DMS153 treated with DMSO at 0.1 percent for 48 hours (cell line): ENCODE data around the gene ATP7A.
"Not testable (repeated sequence)": the region's sequence is repeated elsewhere in the genome, so short reads cannot be mapped to it uniquely, and the experiment has no call there.

Experiments
- DNase-seq: peaks from one replicate; lab custom pipeline; 2025; ENCODE audit not compliant: unreplicated experiment; lab: John Stamatoyannopoulos, UW

Gene ATP7A

DNA sequence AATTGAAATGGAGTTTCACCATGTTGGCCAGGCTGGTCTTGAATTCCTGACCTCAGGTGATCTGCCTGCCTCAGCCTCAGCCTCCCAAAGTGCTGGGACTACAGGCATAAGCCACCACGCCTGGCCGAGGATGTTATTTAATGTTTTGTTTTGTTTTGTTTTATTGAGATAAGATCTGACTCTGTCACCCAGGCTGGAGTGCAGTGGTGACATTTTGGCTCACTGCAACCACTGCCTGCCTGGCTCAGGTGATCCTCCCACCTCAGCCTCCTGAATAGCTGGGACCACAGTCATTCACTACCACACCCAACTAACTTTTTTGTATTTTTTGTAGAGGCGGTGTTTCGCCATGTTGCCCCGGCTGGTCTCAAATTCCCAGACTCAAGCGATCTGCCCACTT, 34.5 kb downstream of the ATP7A start:
- DNase-seq = not testable (repeated sequence)

DNA sequence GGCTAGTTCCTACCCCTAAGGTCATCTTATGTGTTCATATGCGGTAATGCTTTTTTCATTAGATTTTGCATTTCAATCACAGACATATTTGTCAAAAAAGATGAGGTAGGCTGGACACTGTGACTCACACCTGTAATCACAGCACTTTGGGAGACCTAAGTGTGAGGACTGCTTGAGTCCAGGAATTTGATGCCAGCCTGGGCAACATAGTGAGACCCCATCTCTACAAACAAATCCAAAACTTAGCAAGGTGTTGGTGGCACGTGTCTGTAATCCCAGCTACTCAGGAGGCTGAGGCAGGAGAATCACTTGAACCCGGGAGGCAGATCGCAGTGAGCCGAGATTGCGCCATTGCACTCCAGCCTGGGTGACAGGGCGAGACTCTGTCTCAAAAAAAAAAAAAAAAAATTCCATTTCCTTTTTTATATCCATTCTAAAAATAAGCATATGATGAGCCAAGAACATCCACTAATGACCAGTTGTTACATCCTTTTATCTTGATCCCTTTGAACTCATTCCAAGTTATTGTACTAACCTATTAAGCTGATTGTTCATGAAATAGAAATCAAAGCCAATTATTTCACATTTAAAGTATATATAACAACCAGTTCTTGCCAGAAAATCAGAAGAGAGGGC, 35.5 kb downstream of the ATP7A start:
- DNase-seq = no peak

DNA sequence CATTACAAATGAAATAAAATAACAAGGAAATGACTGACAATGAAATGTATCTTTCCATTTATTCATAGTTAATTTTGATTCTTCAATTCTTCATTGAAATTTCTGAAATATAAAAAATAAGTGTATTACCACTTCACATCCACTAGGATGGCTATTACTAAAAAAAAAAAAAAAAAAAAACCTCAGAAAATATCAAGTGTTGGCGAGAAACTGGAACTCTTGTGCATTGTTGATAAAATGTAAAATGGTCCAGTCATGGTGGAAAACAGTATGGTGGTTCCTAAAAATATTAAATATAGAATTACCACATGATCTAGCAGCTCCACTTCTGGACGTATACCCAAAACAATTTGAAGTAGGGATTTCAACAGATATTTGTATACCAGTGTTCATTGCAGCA, 36.1 kb downstream of the ATP7A start:
- no peak for DNase-seq

DNA sequence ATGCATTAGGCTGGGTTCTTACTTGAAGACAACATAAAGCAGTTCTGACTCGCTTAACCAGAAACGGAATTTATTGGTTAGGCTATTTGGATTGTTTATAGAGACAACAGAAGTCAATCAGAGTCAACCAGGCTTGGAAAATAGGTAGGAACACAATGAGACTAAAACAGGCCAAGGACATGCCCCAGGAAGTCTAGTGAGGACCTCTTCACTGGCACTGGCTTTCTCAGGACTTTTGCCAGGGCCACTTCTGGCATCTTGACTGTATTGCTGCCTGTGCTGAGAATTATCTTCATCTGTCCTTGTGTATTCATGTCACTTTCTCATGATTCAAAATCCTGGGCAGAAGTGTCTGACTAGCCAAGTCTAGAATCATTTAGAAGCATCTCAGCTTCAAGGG, 39.3 kb downstream of the ATP7A start:
- DNase-seq = no peak

DNA sequence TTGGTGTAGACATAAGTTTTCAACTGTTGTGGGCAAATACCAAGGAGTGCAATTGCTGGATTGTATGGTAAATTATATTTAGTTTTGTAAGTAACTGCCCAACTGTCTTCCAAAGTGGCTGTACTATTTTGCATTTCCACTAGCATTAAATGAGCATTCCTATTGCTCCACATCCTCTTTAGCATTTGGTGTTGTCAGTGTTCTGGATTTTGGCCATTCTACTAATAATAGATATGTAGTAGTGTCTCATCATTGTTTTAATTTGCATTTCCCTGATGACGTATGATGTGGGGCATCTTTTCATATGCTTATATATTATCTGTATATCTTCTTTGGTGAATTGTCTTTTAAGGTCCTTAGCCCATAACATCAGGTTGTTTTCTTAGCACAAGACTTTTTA, 41.7 kb downstream of the ATP7A start:
- no peak for DNase-seq

DNA sequence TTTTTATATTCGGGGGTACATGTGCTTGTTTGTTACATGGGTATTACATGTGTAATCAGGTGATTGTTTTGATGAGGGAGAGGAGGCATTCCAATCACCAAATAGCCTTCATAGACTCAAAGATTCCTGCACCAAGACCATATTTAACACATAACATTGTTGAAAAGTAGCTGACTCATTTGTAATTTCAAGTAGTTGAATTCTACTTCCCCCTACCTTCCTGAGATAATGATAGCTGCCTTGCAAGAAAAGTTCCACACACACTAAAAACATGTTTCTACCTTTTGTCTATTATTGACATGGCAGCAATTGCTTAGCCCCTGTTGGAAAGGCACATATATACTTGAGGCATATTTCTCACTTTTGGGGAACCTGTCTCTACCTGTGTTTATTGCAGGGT, 42.8 kb downstream of the ATP7A start:
- no peak for DNase-seq

DNA sequence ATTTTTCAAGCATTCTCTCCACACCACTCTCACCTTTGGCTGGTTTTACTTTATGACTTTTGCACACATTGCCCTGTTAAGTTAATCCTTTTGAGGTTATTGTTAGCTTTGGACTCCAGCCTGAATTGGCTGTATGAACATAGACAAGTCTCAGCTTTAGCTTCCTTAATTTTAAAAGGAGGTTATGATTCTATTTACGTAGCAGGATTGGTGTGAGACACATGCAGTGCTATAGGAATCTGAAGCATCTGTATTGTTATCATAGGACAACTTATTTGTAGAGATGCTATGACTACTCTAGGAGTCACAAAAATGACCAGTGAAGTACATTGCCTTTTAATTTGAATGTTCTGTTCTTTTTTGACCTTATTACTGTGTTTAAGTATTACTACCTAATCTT, 43.2 kb downstream of the ATP7A start:
- no peak for DNase-seq

DNA sequence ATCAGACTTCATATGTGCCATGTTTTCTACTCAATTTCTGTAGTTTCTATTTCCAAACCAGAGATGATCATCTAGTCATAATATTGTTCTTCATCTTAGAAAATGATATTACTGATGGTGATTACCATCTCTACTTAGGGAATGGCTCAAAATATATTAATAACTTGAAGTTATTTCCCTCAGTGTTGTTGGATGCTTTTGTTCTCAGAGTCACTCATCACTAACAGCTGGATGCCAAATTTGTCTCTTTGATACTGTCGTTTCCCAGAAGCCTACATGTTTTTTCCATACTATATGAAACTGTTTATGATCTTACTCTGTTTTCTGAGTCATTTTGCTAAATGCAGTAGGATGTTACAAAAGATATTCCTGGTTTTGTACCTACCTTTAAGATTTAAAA, 50.1 kb downstream of the ATP7A start:
- DNase-seq = no peak

DNA sequence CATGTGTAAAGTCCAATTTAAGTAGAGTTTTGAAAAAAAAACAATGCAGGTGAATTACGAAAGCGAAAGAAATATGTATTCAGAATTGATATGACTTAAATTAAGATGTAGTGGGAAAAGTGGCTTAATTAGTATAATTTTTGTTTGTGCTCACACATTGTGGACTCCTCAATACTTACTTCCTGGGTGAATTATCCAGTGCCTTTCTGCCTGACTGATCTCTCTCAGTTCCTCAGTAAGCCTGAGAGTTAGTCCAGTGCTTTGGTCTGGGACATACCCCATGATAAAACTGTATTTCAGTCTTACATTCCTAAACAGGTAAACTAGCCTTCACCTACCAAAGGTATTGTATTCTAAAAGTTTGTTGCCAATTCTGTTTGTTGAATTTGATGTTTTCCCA, 50.6 kb downstream of the ATP7A start:
- DNase-seq = no peak

DNA sequence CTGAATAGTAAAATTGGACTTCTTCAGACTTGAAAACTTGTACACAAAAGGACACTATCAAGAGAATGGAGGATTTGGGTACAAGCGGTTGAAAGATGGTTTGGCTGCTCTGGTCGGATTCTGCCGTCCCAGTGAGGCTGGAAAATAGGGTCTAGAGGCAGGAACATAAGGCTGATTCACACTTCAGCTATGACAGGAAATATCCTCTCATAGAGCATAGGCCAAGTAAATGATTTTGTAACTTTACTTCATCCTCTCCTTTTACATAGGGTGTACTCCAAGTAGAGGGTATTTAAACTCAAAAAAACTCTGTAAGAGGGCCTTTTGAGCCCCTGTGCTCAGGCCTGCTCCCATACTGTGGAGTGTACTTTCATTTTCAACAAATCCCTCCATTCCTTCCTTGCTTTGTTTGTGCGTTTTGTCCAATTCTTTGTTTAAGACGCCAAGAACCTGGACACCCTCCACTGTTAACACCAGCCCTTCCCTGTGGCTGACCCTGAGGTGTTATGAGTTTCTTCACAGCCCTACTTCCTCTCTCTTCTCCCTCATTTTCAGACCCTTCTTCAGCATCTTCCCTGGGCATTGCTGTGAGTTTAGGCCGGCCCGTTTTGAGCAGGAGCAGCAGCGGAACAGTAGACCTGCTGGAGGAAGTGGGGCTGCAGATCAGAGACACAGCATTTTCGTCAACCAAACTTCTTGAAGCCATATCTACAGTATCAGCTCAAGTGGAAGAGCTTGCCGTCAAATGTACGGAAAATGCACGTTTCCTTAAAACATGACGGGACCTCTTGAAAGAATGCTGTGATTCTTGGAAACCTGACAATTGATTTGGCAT, 51.8 kb downstream of the ATP7A start:
- no peak for DNase-seq

DNA sequence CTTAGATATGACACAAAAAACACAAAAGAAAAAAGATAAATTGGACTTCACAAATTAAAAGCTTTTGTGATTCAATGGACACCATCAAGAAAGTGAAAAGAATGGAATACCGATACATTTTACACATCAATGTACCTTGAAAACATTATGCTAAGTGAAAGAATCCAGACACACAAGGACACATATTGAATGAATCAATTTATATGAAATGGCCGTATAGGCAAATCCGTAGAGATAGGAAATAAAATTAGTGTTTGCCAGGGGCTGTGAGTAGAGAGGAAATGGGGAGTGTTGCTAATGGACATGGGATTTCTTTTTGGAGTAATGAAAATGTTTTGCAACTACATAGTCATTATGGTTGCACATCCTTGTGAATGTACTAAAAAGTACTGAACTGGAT, 55.9 kb downstream of the ATP7A start:
- no peak for DNase-seq

DNA sequence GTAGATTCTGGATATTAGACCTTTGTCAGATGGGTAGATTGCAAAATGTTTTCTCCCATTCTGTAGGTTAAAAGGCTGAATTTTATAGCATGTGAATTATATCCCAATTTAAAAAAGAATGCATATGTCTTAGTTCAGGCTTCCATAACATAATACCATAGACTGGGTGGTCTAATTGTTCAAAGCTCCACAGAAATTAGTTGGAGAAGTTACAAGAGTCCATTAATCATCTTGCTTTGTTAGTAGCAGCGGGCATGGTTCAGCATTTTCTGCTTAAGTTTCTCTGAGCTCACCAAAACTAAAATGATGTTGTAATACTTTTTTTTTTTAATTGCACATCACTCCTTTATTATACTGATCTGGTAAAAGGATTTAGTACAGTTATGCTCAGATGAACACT, 57.1 kb downstream of the ATP7A start:
- no peak for DNase-seq

DNA sequence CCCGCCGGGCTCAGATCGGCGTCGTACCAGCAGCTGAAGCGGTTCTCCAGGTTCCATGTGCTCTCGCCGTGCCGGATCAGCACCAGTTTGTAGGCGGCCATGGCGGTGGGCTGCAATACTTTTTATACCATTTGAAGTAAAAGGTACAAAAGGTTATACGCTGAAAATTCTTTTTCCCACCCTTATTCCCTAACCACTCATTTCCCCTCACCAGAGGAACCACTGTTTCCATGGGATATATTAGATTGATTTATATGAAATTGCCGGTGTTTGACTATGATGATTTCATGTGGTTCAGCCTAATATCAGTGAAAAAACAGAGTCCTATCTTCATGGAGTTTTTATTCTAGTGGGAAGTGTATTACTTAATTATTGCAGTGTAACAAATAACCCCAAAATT, 59.0 kb downstream of the ATP7A start, which contains the start of gene PGAM4:
Gene PGAM4, minus strand, starts transcription at position 101 of the 400 bp plus-strand sequence. Its CDS starts 0 bp downstream, at position 101.
- no peak for DNase-seq

DNA sequence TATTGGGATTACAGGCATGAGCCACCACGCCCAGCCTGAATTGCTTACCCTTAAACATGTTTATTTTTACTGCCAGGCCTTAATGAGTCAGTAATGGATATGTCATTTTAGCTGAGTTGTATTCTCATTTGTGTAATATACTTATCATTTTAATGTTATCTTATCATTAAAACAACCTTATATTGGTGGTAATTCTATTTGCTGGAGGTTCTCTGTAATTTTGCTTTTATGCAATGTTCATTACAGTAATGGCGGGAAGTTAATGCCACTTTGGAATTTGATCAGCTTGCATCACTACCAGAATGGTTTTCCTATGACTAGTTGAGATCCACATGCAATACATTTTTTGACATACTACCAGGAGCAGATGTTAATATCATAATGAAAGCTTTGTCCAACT, 65.3 kb downstream of the ATP7A start:
- no peak for DNase-seq

DNA sequence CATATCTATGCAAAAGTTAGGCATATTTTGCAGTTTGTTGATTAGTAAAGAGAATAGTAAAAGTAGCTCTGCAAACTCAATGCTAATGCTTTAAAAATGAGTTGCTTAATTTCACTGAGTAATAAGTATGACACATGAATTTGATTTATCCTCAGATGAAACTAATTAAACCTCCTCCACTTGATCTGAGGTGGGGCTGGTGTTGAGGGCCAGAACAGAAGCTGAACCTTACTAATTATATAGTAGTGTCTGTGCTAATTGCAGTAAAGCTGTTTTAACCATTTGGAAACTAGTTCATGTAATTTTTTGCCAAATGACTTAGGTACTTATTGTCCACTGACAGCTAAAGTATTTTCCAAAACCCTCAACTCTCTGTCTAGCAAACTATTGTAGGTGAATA, 66.6 kb downstream of the ATP7A start:
- DNase-seq = no peak

DNA sequence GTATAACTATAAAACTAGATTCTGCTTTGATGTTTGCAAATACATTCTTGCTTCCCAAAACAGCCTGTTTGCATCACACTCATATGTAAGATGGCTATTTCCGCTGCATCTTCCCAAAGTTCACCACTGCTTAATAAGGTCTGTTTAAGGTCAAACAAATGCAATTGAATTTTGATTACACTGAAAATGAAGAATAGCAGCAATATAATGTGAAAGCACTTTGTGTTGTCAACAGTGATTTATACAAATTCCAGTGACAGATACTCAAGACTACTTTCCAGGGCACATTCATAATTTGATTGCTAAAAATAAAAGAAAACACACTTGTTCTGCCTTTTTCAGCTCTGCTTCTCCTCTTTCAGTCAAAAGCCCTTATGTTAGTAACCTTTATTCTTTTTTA, 67.0 kb downstream of the ATP7A start:
- no peak for DNase-seq

DNA sequence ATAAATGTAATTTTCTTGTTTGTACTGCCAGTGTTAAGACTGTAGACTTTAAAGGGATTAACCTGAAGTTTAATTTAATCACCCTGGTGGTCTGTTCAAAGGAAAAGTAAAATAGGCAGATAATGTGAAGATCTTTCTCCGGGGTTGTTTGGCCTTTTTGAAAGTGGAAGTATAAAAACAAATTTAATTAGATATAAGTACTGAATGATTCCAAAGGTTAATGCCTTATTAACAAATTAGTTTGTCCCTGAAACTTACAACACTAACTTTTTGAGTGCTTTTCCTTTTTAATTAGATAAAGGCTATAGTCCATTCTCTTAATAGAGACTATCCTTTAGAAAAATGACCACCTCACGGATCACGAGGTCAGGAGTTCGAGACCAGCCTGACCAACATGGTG, 69.4 kb downstream of the ATP7A start:
- no peak for DNase-seq

DNA sequence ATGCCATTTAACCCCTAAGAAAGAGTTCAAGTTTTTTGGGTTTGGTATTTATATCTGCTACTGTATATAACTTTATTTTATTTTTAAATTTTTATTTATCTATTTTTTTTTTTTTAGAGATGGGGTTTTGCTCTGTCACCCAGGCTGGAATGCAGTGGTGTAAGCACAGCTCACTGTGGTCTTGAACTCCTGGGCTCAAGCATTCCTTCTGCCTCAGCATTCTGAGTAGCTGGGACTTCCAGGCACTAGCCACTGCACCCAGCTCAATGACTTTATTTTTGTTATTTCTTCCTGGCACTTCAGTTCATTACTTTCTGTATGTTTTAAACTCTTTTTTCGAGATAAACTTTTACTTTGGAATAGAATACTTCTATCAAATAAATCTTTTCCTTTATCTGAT, 101.4 kb downstream of the ATP7A start:
- no peak for DNase-seq

DNA sequence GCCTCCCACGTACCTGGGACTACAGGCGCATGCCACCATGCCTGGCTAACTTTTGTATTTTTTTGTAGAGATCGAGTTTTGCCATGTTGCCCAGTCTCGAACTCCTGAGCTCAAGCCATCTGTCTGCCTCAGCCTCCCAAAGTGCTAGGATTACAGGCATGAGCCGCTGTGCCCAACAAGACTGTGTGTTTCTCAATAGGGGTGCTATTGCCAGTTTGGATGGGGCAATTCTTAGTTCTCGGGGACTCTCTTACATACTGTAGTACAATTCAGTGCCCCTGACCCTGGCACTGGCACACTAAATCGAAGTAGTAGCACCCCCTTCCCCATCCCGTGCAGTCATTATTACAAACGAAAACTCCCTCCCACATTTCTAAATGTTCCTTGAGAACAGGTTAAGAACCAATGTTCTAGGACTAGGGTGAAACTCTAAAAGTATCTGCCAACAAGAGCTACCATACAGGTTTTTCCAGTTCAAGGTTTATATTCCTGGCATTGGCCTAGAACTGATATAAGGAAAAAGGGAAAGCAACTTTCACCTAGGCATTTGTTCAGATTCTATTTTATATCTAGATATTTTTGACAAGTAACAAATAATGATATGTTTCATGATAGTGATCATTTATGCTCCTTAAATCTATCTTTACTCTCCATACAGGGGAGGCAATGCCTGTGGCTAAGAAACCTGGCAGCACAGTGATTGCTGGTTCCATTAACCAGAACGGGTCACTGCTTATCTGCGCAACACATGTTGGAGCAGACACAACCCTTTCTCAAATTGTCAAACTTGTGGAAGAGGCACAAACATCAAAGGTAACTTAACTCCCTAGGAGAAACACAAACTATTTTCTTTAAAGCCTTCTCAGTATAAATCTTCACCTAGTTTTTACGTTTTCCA, 109.3 kb downstream of the ATP7A start:
- DNase-seq = no peak

DNA sequence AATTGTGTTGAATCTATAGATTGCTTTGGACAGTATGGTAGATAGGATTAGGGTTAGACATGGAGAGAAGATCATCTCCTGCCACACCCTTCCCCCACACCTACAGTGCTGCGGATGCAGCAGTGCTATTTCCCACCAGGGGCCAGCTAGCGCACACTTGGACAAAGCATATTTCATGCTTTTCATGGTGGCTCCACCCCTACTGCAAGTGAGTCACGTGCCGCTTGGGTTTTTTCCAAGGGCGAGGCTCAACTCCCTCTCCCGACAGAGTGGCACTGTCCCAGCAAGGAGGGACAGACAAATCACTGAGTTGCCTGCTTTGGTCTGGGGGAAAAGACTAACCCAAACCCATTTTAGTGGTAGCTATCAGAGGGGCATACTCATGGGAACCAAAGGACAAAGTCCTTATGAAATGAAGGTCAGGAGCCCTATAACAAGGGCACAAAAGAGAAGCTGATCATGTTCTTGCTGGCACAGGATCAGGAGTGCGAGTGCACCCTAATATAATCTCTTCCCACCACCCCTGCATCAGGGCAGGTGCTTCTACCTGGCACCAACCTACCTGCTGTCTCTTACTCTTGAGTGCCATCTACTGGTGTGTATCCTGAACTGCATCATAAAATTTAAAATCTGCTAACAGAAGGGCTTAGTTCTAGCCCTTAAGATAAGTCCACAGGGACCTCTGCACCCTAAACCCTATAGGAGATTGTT, 114.0 kb downstream of the ATP7A start:
- peak; percentile 1 for DNase-seq

DNA sequence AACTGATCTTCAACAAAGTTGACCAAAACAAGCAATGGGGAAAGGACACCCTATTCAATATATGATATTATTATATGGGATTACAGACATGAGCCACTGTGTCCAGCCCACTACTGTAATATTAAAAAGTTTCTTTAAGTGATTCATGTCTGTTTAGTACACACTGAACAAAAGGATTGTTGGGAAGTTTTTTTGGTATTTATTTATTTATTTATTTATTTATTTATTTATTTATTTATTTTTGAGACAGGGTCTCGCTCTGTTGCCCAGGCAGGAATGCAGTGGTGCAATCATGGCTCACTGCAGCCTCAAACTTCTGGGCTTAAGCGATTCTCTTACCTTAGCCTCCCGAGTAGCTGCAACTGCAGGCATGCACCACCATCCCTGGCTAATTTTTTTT, 117.3 kb downstream of the ATP7A start:
- DNase-seq = no peak
